ENCODE measurements around the gene GRK5.

GRCh38 chr10:119352042-119352441 is 144.7 kb downstream of the GRK5 start:
- TF ChIP-seq POLR2A (IDR thresholded peaks at IDR 0.05) (no peak), CTCF (IDR thresholded peaks at IDR 0.05) (no peak), POLR2AphosphoS5 (IDR thresholded peaks at IDR 0.05) (no peak)
